NCI-H1694 treated with DMSO at 0.1 percent for 48 hours (cell line): ENCODE results near the gene NAT10.
A peak's percentile ranks its signal among the peaks of the same experiment; 100 is the strongest.
"Not testable (repeated sequence)": the region's sequence is repeated elsewhere in the genome, so short reads cannot be mapped to it uniquely, and the experiment has no call there.

Experiments used
- DNase-seq: peaks from one replicate; lab custom pipeline; 2025; lab: John Stamatoyannopoulos, UW

The NAT10 gene

DNA sequence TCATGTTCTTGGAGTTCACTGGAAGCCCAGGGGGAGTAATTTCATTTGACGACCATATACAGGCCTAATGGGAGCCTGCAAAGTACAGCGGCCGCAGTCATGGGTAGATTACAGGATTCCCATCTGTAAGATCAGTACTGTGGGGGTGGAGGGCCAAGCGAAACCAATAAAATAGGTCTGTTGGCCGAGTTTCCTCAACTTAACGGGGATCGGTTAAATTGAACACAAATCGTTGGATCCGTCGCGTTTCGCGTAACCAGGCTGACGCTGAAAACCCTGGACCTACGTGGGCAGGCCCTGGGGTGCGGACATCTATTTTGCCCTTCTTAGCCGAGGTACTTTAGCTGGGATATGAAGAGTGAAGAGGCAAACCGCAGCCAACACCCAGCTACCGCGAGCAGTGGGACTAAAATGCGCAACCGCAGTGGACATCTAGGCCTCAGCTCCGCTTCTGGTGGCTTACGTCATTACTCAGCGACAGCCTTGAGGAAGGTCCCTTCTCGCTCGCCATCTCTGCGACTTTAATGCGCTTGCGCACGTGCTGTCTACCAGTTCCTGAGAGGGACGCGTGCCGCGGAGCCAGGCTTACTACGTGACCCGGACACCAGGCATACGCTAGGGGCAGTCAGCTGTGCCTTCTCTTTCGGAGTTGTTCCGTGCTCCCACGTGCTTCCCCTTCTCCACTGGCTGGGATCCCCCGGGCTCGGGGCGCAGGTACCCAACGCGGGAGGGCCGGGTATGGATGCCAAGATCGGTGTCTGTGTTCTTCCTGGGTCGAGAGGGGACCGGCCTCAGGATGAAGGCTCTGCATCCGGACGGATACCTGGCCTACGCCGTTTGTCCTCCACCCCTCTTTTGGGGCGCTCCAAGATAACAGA is at the start of gene NAT10:
TSS of gene NAT10 (plus strand) at position 551 of the 878 bp plus-strand sequence. CDS start 2,597 bp downstream, outside the sequence.
- peak; percentile 95 for DNase-seq

DNA sequence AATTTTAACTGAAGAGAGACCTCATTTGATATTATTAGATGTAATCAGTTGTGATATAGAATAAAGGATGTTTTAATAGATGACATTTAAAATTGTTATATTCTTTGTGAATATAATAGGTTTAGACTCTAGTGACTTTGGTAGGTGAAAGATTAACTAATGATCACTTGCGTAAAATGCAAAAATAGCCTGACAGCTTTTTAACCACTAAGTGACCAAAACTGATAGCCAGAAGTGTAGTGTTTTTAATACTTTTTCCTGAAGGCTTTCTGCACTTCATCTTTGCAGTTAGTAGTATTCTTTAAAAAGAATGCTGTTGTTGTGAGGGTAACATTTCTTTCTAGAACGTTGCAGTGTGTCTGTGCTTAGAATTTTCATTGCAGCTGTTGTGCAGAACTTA is 48.8 kb upstream of the NAT10 start:
- DNase-seq: no peak

DNA sequence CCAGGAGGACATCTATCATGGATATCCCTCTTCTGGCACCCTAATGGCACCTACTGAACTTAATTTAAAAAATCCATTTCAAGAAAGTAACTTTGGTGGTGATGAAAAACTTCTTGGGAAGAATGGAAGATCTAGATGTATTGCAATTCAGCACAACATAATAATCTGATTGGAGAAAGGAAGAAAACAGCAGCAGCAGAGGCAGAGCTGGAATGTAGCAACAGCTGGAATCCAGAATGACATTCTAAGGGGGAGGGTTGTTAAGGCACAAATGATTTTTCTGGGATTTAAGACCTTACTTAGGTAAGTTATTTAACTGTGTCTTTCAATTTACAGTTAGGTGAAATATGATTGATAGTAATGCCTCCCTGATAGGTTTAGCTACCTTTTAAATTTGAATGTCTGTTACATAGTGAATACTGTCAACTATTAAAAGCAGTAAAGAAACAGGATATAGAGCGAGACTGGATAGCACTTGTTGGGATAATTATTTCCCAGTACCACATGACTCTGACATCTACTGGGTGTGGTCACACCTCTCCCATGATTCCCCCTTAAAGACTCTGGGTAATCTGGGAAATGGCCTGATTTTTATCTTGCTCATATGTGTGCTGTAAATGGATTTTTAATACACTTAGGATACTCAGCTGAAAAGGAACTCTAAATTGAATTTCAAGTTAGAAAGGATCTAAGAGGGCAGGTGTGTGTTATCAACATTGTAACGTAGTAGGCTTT is 42.2 kb upstream of the NAT10 start:
- DNase-seq: no peak

DNA sequence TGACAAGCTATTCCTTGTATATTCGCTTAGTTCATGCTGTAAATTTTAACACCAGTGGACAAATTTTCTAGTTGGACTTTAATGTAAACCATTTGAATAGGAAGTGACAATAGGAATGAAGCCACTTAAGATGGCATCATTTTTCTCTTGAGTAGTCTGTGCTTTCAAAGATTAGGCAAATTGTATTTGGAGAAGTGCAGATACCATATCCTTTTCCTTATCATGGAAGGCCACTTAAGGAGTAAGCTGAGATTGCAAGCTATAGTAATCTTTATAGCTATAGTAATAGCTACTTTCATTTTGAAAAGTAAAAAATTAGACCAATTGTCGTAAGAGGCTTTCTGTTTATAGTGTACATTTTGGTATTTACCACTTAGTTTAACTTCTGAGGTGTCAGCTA is 41.1 kb upstream of the NAT10 start:
- DNase-seq: no peak

DNA sequence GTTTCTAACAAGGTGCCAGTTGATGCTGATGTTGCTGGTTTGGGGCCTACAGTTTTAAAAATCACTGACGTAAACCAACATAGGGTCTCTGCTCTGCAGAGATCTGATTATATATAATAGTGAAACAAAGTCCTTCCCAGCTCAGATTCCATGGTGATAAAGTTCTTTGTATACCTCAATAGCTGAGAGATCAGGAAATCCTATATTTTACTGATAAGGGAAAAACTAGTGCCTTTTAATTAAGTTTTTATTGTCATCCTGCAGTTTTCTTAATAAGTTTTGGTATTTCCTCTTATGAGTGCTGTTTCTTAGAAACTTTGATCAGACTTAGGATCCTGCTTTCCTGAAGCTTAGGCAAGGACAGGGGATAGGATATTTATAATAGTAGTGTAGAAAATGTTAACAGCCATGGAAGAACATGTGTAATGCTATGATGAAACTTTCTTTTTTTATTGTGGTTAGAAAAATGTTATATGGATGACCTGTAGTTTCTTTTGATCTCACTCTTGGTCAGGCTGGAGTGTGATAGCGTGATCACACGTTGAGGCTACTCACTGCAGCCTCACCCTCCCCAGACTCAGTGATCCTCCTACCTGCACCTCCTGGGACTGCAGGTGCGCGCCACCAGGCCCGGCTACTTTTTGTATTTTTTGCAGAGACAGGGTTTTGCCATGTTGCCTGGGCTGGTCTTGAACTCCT is 39.8 kb upstream of the NAT10 start:
- DNase-seq: no peak

GRCh38 chr11:34066766-34067165 is 38.7 kb upstream of the NAT10 start:
- DNase-seq: not testable (repeated sequence)

- no peak for DNase-seq
These were observed 37.9 kb upstream of the NAT10 start for GRCh38 chr11:34067383-34068065.

- DNase-seq: no peak
These were observed 37.3 kb upstream of the NAT10 start for GRCh38 chr11:34068111-34068510.

GRCh38 chr11:34071306-34071705 is 34.1 kb upstream of the NAT10 start:
- DNase-seq: not testable (repeated sequence)

DNA sequence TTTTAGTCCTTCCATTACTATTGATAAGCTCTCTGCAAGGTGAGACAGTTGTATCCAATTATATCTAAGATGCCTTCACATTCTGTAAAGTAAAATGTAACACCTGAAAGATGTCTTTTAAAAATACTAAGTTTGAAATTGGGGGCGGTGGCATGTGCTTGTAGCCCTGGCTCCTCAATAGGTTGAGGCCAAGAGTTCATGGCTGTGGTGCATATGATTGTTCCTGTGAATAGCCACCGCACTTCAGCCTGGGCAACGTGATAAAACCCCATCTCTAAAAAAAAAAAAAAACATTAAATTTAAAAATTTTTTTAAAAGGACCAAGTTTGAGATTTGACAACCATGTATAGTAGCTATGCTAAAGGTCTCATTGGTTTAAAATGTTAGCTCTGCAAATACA is 33.4 kb upstream of the NAT10 start:
- no peak for DNase-seq

GRCh38 chr11:34072832-34073231 is 32.6 kb upstream of the NAT10 start:
- DNase-seq: no peak

- no peak for DNase-seq
These were observed 31.0 kb upstream of the NAT10 start for GRCh38 chr11:34074391-34074790.

DNA sequence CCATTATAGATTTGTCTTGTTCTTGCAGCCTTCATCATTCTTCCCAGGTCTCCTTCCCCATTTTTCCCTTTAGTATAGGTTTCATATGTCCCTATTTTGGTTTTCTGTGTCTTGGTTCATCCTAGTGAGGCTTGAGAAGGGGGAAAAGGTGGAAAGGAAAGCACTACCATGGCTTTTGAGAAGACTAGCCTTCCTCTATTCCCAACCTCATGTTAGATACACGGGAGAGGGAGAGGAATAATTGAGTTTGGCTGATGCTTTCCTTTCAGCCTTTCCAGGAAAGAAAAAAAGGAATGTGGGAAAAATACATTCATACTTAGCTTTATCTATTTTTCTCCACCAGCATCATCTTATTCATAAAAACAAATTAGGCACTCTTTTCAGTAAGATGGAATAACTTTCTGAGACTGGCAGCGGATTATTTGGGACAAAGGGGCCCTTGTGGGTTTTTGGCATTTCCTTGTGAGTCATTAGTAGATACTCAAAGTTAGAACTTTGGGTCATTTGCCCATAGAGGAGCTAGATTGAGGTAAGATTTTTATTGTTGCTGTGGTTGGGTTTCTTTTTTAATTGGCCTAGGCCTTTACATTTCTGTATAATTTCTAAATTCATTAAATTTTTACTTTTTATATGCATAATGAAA is 30.1 kb upstream of the NAT10 start:
- DNase-seq: no peak

GRCh38 chr11:34080609-34081008 is 24.8 kb upstream of the NAT10 start:
- DNase-seq: no peak

DNA sequence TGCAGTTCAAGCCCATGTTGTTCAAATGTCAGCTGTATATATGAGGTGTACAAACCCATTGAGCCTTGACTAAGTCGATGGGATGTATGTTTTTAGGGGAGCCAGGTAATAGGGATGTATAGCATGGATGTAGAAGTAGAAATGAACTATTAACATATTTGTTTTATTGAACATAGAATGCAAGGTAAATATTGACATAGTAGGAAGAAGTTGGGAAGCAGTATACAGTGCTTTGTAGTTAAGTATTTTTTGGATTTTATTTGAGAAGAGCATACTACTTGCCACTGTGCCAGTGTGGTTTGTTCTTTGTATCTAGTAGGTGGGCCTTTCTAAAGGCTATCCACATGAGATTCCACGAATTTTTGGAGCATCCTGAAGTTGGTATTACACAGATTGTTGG is 20.8 kb upstream of the NAT10 start:
- no peak for DNase-seq

DNA sequence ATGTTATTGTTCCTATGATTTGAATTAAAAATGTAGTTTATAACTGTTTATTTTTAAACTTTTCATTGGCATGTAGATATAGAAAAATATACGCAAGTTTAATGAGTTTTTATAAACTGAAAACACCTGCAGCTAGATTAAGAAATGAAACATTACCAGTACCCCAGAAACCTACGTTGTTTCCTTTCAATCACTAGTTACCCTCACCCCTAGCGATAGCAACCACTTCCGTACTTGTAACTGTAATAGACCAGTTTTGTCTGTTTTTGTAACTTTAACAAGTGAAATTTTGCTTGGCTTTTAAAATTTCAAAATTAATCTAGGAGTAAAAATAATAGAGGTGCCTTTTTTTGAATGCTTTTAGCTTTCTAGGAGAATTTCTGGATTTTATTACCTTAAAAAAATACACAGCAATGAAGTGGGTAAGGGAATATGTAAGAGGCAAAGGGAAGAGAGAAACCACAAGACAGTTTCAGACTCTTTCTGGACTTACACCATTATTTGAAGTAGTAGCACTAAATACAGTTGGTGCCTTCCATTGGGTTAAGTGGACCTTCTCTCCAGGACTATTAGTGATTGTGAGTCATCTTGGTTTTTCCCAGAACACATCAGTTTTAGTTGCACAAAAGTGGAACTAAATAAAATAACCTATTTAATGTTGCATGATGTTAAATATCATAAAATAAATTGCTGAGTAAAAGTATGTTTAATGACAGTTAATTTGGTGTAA is 18.7 kb upstream of the NAT10 start:
- no peak for DNase-seq

DNA sequence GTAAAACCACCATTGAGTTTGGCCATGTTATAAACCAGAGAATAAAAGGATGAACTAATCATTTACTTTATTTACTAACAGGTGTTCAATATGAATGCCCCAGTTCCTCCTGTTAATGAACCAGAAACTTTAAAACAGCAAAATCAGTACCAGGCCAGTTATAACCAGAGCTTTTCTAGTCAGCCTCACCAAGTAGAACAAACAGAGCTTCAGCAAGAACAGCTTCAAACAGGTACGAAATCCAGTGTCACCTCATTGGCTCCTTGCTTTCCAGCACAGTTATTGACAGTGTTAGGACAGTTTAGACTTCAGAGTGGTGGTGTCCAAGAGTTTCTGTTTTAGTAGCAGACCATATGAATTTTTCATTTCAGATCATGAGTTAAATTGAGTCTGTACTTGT is 13.6 kb upstream of the NAT10 start:
- DNase-seq: no peak

DNA sequence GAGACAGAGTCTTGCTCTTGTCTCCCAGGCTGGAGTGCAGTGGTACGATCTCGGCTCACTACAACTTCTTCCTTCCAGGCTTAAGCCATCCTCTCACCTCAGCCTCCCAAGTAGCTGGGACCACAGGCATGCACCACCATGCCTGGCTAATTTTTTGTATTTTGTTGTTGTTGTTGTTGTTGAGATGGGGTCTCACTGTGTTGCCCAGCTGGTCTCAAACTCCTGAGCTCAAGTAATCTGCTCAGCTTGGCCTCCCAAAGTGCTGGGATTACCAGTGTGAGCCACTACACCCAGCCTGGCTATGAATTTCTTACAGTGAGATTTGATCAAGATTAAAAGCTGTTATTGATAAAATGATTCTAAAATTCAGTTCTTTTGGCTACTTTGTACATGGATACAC is 10.5 kb upstream of the NAT10 start:
- not testable (repeated sequence) for DNase-seq

GRCh38 chr11:34098813-34099212 is 6.6 kb upstream of the NAT10 start:
- no peak for DNase-seq

GRCh38 chr11:34104680-34105078 is 750 bp upstream of the NAT10 start:
- no peak for DNase-seq

DNA sequence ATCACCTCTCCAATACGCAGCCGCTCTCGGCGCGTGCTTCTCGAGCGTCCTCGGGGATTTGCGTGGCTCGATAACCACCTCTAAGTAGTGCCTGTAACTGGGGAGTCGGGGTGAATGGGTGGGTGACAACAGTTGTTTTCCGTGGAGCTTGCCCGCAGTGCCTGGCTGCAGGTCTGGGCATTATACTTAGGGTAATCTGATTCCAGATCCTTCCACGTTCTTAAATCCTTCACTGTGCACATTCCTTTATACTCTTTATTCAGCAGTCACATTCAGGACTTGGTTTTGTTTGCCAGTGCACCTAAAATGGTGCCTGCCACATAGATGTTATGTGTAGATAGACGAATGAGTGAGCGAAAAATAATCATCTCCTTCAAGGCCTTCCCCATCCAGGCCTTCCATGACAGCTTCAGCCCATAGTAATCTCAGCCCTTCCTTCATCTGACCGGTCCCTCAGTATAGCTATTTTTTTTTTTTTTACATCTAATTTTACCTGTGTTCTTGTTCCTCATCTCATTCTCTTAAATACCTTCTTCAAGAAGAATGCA is 602 bp downstream of the NAT10 start:
- DNase-seq: peak; percentile 1
